ENCODE measurements around the gene ZNF438.

ZNF438 gene

GRCh38 chr10:31017534-31018355, 13.9 kb downstream of the ZNF438 start:
- in situ Hi-C loops (cut with MboI; ENCODE audit: low sequenced_read_pairs), result no loop called here

- in situ Hi-C loops (cut with MboI; ENCODE audit: low sequenced_read_pairs), result no loop called here
These were observed 17.3 kb downstream of the ZNF438 start for GRCh38 chr10:31014161-31014875.

- in situ Hi-C loops (cut with MboI; ENCODE audit: low sequenced_read_pairs), result no loop called here
These were observed 18.3 kb downstream of the ZNF438 start for GRCh38 chr10:31013331-31013730.

- in situ Hi-C loops (cut with MboI; ENCODE audit: low sequenced_read_pairs), result no loop called here
These were observed 20.0 kb downstream of the ZNF438 start for GRCh38 chr10:31011665-31012022.

GRCh38 chr10:31011017-31011664, 20.5 kb downstream of the ZNF438 start:
- in situ Hi-C loops (cut with MboI; ENCODE audit: low sequenced_read_pairs), result no loop called here

GRCh38 chr10:31010062-31010461, 21.6 kb downstream of the ZNF438 start:
- in situ Hi-C loops (cut with MboI; ENCODE audit: low sequenced_read_pairs), result no loop called here

GRCh38 chr10:31005895-31006294, 25.8 kb downstream of the ZNF438 start:
- in situ Hi-C loops (cut with MboI; ENCODE audit: low sequenced_read_pairs), result no loop called here

- in situ Hi-C loops (cut with MboI; ENCODE audit: low sequenced_read_pairs), result no loop called here
These were observed 27.0 kb downstream of the ZNF438 start for GRCh38 chr10:31004611-31005193.

GRCh38 chr10:31001740-31002139, 29.9 kb downstream of the ZNF438 start:
- in situ Hi-C loops (cut with MboI; ENCODE audit: low sequenced_read_pairs), result no loop called here

GRCh38 chr10:31000867-31001266, 30.8 kb downstream of the ZNF438 start:
- in situ Hi-C loops (cut with MboI; ENCODE audit: low sequenced_read_pairs), result no loop called here

- in situ Hi-C loops (cut with MboI; ENCODE audit: low sequenced_read_pairs), result no loop called here
These were observed 31.4 kb downstream of the ZNF438 start for GRCh38 chr10:31000071-31000782.

- in situ Hi-C loops (cut with MboI; ENCODE audit: low sequenced_read_pairs), result no loop called here
These were observed 32.5 kb downstream of the ZNF438 start for GRCh38 chr10:30999070-30999712.

- in situ Hi-C loops (cut with MboI; ENCODE audit: low sequenced_read_pairs), result no loop called here
These were observed 34.0 kb downstream of the ZNF438 start for GRCh38 chr10:30997536-30998235.

- in situ Hi-C loops (cut with MboI; ENCODE audit: low sequenced_read_pairs), result no loop called here
These were observed 35.1 kb downstream of the ZNF438 start for GRCh38 chr10:30996481-30997005.

GRCh38 chr10:30995081-30995770, 36.4 kb downstream of the ZNF438 start:
- in situ Hi-C loops (cut with MboI; ENCODE audit: low sequenced_read_pairs), result no loop called here

GRCh38 chr10:30993155-30993554, 38.5 kb downstream of the ZNF438 start:
- in situ Hi-C loops (cut with MboI; ENCODE audit: low sequenced_read_pairs), result no loop called here

GRCh38 chr10:30992681-30993080, 39.0 kb downstream of the ZNF438 start:
- in situ Hi-C loops (cut with MboI; ENCODE audit: low sequenced_read_pairs), result no loop called here

GRCh38 chr10:30991647-30992011, 40.0 kb downstream of the ZNF438 start:
- in situ Hi-C loops (cut with MboI; ENCODE audit: low sequenced_read_pairs), result no loop called here
